ENCODE data around the gene CLDN34.

The CLDN34 gene

DNA sequence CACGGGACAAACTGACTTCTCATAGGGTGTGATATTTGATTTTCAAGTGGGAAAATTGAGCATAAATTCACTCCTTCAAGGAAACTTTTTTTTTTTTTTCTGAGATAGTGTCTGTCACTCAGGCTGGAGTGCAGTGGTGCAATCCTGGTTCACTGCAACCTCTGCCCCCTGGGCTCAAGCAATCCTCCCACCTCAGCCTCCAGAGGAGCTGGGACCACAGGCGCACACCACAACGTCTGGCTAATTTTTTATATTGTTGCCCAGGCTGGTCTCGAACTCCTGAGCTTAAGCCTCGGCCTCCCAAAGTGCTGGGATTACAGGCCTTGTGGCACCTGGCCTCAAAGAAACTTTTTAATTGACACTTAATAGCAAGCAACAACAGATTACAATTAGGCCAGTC is 13.8 kb downstream of the CLDN34 start:
- DNase-seq (ENCODE audit: low spot score): no peak

GRCh38 chrX:9983441-9983840 is 16.3 kb downstream of the CLDN34 start:
- DNase-seq (ENCODE audit: low spot score): no peak

- DNase-seq (ENCODE audit: low spot score): no peak
These were observed 16.7 kb downstream of the CLDN34 start for GRCh38 chrX:9983846-9984245.

DNA sequence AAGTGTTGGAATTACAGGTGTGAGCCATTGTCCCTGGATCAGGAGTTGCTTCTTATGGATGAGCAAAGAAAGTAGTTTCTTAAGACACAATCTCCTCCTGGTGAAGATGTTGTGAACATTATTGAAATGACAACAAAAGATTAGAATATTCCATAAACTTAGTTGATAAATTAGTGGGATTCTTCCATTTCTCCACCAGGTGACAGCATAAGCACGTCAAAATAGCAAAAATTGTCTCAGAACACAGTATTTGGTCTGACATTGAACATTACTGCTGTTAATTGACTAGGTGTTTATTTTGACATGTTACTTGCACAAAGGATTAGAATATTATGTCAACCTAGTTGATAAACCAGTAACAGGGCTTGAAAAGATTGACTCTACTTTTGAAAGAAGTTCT is 21.6 kb downstream of the CLDN34 start:
- no peak for DNase-seq (ENCODE audit: low spot score)

DNA sequence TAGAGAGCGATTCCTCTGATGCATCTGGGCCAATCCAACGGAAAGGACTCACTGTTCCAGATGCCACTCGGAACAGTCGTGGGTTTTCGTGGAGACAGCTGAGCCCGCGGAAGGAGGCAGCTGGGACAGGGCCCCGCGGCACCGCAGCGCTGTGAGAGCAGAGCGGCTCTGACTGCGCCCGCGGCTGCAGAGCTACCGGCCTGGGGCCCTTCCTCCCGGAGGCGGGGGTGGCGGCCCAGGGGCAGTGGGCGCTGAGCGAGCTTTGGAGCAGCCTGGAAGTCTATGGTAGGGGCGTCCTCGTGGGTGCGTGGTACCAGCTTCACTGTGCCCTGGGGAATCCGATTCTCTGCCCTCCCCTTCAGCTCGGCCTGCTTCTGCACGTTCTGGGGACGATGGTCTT is 24.9 kb downstream of the CLDN34 start:
- DNase-seq (ENCODE audit: low spot score): no peak

DNA sequence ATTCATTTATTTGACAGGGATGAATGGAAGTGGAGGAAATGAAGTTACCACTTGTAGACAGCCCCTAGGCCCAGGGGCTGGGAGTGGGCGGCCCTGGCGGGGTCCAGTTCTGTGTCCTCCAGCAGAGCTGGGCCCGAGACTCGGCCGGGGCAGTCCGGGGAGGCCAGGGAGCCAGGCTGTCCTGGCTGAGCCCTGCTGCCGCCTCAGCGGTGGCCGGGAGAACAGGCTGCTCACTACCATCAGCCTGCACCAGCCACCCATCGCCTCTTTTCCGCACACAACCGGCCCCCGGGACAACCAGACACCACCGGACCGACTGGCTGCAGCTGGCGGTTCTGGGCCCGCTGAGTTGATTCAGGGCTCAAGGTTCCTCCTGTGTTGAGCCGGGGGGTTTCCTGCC is 25.6 kb downstream of the CLDN34 start:
- no peak for DNase-seq (ENCODE audit: low spot score)

GRCh38 chrX:9995855-9996339 is 28.7 kb downstream of the CLDN34 start:
- peak; percentile 78 for DNase-seq (ENCODE audit: low spot score)

- DNase-seq (ENCODE audit: low spot score): no peak
These were observed 29.9 kb downstream of the CLDN34 start for GRCh38 chrX:9997041-9997440.

DNA sequence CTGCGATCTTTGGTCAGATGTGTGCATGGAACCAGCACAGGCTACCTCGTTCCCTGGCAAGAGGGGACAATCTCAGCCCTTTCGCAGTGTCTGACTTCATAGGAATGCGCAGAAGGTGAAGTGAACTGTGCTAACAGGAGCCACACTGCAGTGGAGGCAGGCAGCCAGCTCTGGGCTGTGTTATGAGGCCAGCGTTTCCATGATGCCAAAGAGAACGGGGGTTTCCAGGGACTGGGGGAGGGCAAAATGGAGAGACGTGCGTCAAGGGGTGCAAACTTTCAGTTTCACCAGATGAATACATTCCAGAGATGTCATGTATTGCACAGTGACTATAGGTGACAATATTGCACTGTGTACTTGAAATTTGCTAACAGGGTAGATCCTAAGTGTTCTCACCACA is 30.4 kb downstream of the CLDN34 start:
- DNase-seq (ENCODE audit: low spot score): peak; percentile 57

DNA sequence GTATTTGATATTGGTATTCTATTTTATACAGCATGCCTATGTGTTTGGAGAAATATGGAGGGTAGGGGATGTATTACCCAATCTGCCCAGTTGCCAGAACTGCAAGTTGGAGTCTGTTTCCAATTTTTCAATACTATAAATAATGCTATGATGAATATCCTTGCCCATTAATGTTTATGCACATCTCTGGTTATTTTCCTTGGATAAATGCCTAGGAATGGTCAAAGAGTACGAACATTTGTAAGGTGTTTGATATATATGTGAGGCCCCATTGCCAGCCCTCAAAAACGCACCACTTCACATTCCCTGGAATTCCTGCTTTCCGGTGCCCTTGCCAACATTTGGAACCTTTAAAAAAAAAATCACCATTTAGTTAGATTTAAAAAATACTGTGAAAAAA is 34.3 kb downstream of the CLDN34 start:
- no peak for DNase-seq (ENCODE audit: low spot score)

DNA sequence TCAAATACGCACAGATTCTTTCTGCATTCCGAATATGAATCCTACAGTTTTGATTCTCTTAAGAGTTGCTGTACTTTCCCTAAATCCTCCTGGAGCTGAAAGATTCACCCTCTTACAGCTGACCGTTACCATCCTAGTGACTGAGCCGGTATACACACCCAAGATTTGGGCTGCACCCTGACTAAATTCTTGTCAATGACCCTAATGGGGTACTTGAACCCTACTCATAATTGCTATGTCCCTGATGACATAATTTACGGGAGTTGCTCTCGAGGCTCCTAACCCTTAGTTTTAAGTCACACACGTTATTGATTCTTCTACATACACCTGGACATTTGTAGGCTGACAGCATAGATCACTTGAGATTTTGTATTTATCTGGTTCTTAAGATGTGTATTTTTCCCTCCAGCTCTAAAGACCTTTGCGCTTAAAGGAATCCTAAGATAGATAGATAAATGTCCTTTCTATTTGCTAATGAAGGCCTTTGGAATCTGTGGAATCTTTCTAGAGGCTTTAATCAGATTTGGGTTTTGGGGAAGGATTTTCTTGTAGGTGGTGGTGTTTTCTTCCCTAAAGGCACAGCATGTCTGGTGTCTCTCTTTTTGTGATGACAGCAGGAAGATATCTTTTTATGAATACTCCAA is 37.8 kb downstream of the CLDN34 start:
- no peak for DNase-seq (ENCODE audit: low spot score)

DNA sequence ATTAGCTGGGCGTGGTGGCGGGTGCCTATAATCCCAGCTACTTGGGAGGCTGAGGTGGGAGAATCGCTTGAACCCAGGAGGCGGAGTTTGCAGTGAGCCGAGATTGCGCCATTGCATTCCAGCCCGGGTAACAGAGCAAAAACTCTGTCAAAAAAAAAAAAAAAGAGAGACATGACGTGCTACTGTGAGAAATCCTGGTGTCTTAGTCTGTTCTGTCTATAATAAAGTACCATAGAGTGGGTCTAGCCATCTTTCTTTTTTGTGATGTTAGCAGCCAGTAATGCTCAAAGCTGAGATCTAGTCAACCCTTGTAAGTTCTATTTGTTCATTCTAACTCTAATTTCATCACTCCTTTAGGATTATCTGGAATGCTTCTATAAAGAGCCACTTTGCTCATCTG is 38.9 kb downstream of the CLDN34 start:
- no peak for DNase-seq (ENCODE audit: low spot score)

GRCh38 chrX:10006770-10007169 is 39.6 kb downstream of the CLDN34 start:
- DNase-seq (ENCODE audit: low spot score): no peak

DNA sequence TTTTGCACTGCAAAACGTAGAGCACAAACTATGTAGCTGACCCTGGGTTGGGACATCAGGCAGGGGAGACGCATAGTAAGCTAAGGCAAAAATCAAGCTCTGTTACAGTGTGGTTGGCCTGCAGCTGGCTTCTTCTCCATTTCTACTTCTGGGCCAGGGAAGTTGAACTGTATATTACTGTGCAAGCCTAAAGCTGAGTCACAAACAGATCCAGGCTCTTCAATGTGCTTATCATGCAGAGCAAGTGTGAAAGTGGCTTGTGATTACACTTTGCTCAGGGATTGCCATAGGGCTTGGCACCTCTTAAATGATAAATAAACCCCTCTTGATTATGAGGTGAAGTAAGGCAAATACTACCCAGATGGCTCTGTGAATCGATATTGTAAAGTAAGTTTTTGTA is 40.5 kb downstream of the CLDN34 start:
- DNase-seq (ENCODE audit: low spot score): no peak

- no peak for DNase-seq (ENCODE audit: low spot score)
These were observed 41.4 kb downstream of the CLDN34 start for GRCh38 chrX:10008483-10009056.

- no peak for DNase-seq (ENCODE audit: low spot score)
These were observed 42.6 kb downstream of the CLDN34 start for GRCh38 chrX:10009741-10010140.

DNA sequence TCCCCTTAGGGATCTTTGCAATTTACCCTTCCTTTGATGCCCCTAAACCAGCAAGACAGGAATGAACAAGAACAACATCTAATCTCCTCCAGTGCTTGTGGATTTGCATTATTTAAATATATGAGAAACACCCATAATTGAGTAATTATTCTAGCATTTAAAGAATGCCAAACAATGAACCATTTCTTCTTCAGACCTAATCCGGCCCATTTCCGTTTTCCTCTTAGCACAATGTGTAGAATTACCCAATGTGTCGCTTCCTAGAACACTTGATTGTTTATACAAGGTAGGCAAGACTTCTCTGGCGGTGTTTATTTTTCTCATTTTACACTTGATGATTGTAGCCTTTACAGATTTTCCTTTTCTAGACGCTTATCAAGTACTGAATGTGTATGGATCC is 43.5 kb downstream of the CLDN34 start:
- no peak for DNase-seq (ENCODE audit: low spot score)

GRCh38 chrX:10011261-10011931 is 44.2 kb downstream of the CLDN34 start:
- DNase-seq (ENCODE audit: low spot score): peak; percentile 23

GRCh38 chrX:10011991-10012390 is 44.8 kb downstream of the CLDN34 start:
- DNase-seq (ENCODE audit: low spot score): no peak

DNA sequence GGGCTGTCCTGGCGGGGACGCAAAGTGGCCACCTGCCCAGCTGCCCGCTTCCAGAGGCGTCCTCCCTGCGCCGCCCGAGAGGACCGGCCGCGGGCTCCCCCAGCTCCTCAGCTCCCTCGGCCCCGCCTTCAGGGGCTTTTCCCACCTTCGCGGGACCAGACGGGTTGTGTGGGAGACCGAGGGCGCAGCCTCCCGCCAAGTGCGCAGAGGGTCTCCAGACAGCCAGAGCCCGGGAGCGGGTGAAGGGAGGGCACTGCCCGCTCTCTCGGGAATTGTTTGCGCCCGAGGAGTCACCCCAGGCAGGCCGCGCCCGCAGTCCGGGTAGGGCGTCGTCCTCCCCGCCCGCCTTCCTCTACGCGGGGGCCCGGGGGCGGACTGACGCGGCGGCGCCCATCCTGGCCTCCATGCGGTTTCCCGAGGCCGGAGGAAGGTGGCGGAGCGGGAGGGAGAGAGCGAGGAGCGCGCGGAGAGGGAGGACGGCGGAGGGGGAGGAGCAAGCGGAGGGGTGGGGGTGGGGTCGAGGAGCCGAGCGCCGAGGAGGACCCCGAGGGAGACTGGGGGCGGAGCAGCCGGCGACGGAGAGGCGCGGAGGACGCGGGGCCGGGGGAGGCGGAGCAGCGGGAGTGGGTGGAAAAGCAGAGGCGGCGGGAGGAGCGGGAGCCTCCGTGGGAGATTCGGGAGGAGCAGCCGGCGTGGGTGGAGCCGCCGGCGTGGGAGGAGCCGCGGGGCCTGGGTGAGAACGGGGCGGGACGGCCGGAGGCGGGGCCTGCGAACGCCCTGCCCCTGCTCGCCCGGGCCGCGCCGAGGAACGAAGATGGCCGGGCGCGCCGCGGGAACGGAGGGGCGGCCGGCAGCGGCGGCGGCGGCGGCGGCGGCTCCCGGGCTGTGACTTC is 47.5 kb downstream of the CLDN34 start:
- DNase-seq (ENCODE audit: low spot score): peak; percentile 64

GRCh38 chrX:10015355-10015722 is 48.2 kb downstream of the CLDN34 start:
- DNase-seq (ENCODE audit: low spot score): no peak

GRCh38 chrX:10015723-10016518 is 48.8 kb downstream of the CLDN34 start:
- no peak for DNase-seq (ENCODE audit: low spot score)
